GM11168 (cell line): Measurements from ENCODE around the gene RHBDD1.

ENCODE experiments used
- in situ Hi-C: fragments of 300-500 bp; cut with MboI; formaldehyde crosslinking; loops from one replicate; pipeline ENCODE4 v1.12.0; 2022; ENCODE audit warnings: low sequenced_read_pairs; ENCODE audit not compliant: unreplicated experiment

Gene RHBDD1

GRCh38 chr2:227007148-227007547, 171.3 kb downstream of the RHBDD1 start:
- in situ Hi-C loops, result no loop called here

GRCh38 chr2:227007940-227008339, 172.1 kb downstream of the RHBDD1 start:
- in situ Hi-C loops, result no loop called here

GRCh38 chr2:227010433-227010832, 174.6 kb downstream of the RHBDD1 start:
- in situ Hi-C loops, result no loop called here

GRCh38 chr2:227013330-227013729, 177.5 kb downstream of the RHBDD1 start:
- in situ Hi-C loops, result no loop called here

- in situ Hi-C loops, result no loop called here
Measured at GRCh38 chr2:227013881-227014280, 178.0 kb downstream of the RHBDD1 start.

GRCh38 chr2:227016894-227017293, 181.0 kb downstream of the RHBDD1 start:
- in situ Hi-C loops, result no loop called here

GRCh38 chr2:227020416-227020815, 184.6 kb downstream of the RHBDD1 start:
- in situ Hi-C loops, result no loop called here

GRCh38 chr2:227022608-227023007, 186.8 kb downstream of the RHBDD1 start:
- in situ Hi-C loops, result no loop called here

- in situ Hi-C loops, result no loop called here
Measured at GRCh38 chr2:227025510-227025909, 189.7 kb downstream of the RHBDD1 start.

- in situ Hi-C loops, result no loop called here
Measured at GRCh38 chr2:227029426-227030105, 193.7 kb downstream of the RHBDD1 start.

- in situ Hi-C loops, result no loop called here
Measured at GRCh38 chr2:227030789-227031188, 194.9 kb downstream of the RHBDD1 start.

GRCh38 chr2:227031379-227031778, 195.5 kb downstream of the RHBDD1 start:
- in situ Hi-C loops, result no loop called here

GRCh38 chr2:227033471-227034148, 197.8 kb downstream of the RHBDD1 start:
- in situ Hi-C loops, result no loop called here

GRCh38 chr2:227035711-227036367, 200.0 kb downstream of the RHBDD1 start:
- in situ Hi-C loops, result no loop called here

- in situ Hi-C loops, result no loop called here
Measured at GRCh38 chr2:227036527-227036926, 200.7 kb downstream of the RHBDD1 start.

GRCh38 chr2:227038550-227039189, 202.8 kb downstream of the RHBDD1 start:
- in situ Hi-C loops, result no loop called here

GRCh38 chr2:227043981-227044380, 208.1 kb downstream of the RHBDD1 start:
- in situ Hi-C loops, result no loop called here
